ENCODE results near the gene MATN3.
A peak's percentile ranks its signal among the peaks of the same experiment; 100 is the strongest.

The MATN3 gene

GRCh38 chr2:19991895-19992294 lies 20.6 kb downstream of the MATN3 start:
- H3K27ac ChIP-seq = no peak overlapping the region
- no peak for DNase-seq (ENCODE audit: low spot score)
- TF ChIP-seq, protein P1, sequence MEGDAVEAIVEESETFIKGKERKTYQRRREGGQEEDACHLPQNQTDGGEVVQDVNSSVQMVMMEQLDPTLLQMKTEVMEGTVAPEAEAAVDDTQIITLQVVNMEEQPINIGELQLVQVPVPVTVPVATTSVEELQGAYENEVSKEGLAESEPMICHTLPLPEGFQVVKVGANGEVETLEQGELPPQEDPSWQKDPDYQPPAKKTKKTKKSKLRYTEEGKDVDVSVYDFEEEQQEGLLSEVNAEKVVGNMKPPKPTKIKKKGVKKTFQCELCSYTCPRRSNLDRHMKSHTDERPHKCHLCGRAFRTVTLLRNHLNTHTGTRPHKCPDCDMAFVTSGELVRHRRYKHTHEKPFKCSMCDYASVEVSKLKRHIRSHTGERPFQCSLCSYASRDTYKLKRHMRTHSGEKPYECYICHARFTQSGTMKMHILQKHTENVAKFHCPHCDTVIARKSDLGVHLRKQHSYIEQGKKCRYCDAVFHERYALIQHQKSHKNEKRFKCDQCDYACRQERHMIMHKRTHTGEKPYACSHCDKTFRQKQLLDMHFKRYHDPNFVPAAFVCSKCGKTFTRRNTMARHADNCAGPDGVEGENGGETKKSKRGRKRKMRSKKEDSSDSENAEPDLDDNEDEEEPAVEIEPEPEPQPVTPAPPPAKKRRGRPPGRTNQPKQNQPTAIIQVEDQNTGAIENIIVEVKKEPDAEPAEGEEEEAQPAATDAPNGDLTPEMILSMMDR (conservative IDR thresholded peaks at IDR 0.05; ENCODE audit: low read depth) = no peak
- POLR2A ChIA-PET (ENCODE audit: low non-redundant PET) = no interaction called here
- CTCF ChIA-PET = interaction anchor here (0.6 kb wide), 1 partner anchor 111 kb away, joined by 5 read pairs; no protein-coding TSS in a partner anchor

DNA sequence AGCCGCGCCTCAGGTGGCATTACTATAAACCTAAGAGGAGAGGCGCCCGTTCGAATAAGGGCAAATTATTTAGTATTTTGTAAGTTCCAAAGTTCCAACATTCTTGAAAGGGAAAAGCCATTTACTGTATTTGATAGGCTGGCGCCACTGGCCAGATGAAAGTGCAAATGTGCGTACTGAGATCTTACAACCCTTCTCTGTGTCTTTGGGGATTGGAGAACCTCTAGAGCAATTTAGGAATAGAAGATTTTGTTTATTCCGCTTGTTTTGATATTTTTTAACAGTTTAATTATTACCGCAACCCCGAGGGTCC lies 22.1 kb downstream of the MATN3 start:
- POLR2A ChIA-PET (ENCODE audit: low non-redundant PET) = no interaction called here
- TF ChIP-seq, protein P1 (conservative IDR thresholded peaks at IDR 0.05; ENCODE audit: low read depth) = no peak
- H3K27ac ChIP-seq = peak overlapping the region; percentile 82
- CTCF ChIA-PET = no interaction called here
- DNase-seq (ENCODE audit: low spot score) = no peak

GRCh38 chr2:19989667-19990415 lies 22.6 kb downstream of the MATN3 start, which contains the start of gene WDR35:
WDR35 (minus strand) TSS chr2:19990105; CDS start chr2:19990015, 90 bp downstream.
- H3K27ac ChIP-seq = peak within 1 kb of the TSS; percentile 82
- TF ChIP-seq, protein P1 (conservative IDR thresholded peaks at IDR 0.05; ENCODE audit: low read depth) = no peak
- ChIA-PET CTCF (interaction anchor here (0.8 kb wide), 1 partner anchor 172 kb away, joined by 3 read pairs; no protein-coding TSS in a partner anchor), POLR2A (ENCODE audit: low non-redundant PET) (no interaction called here)
- DNase-seq (ENCODE audit: low spot score) = peak; percentile 98

GRCh38 chr2:19989342-19989666 lies 23.2 kb downstream of the MATN3 start:
- ChIA-PET CTCF (interaction anchor here (0.8 to 0.9 kb wide), 2 partner anchors 172 to 672 kb away, joined by 3 read pairs; no protein-coding TSS in a partner anchor), POLR2A (ENCODE audit: low non-redundant PET) (no interaction called here)
- H3K27ac ChIP-seq = peak overlapping the region; percentile 82
- TF ChIP-seq, protein P1 (conservative IDR thresholded peaks at IDR 0.05; ENCODE audit: low read depth) = no peak
- DNase-seq (ENCODE audit: low spot score) = no peak

GRCh38 chr2:19988600-19988999 lies 23.9 kb downstream of the MATN3 start:
- peak; percentile 12 for DNase-seq (ENCODE audit: low spot score)
- TF ChIP-seq, protein P1 (conservative IDR thresholded peaks at IDR 0.05; ENCODE audit: low read depth) = no peak
- ChIA-PET POLR2A (ENCODE audit: low non-redundant PET) (no interaction called here), CTCF (interaction anchor here (0.8 to 0.9 kb wide), 2 partner anchors 173 to 673 kb away, joined by 3 read pairs; no protein-coding TSS in a partner anchor)
- no peak overlapping the region for H3K27ac ChIP-seq

- ChIA-PET CTCF (no interaction called here), POLR2A (ENCODE audit: low non-redundant PET) (no interaction called here)
- no peak for DNase-seq (ENCODE audit: low spot score)
- TF ChIP-seq, protein P1 (conservative IDR thresholded peaks at IDR 0.05; ENCODE audit: low read depth) = no peak
- H3K27ac ChIP-seq = no peak overlapping the region
Measured at GRCh38 chr2:19987936-19988335, 24.5 kb downstream of the MATN3 start.
